Measurements from ENCODE around the gene ZNF345.

The ZNF345 gene

GRCh38 chr19:36850559-36851442 lies at the start of gene ZNF345:
ZNF345 (plus strand) TSS chr19:36850876; CDS start chr19:36876831, 25,955 bp downstream.
- H3K27me3 ChIP-seq (replicated peaks): no peaks in the 10 kb centered on the region
- H3K4me3 ChIP-seq (ENCODE audit: low read depth, low read length): peak within 1 kb of the TSS; percentile 99
- DNase-seq: peak; percentile 93
- peak within 1 kb of the TSS; percentile 63 for H3K27ac ChIP-seq
- TF ChIP-seq CTCF (IDR thresholded peaks at IDR 0.05; ENCODE audit: low read depth, low read length, missing control alignments): no peak
- in situ Hi-C loops (cut with HindIII; ENCODE audit: low pct_ligation_motif_present, low sequenced_read_pairs): no loop called here
- peaks cover 4% of the 10 kb centered on the region for H3K36me3 ChIP-seq (replicated peaks)

GRCh38 chr19:36805364-36805763 lies 45.3 kb upstream of the ZNF345 start:
- in situ Hi-C loops (cut with HindIII; ENCODE audit: low pct_ligation_motif_present, low sequenced_read_pairs): no loop called here
- DNase-seq: no peak
- Histone ChIP-seq H3K36me3 (replicated peaks) (peaks cover 4% of the 10 kb centered on the region), H3K4me3 (ENCODE audit: low read depth, low read length) (no peak overlapping the region), H3K27me3 (replicated peaks) (no peaks in the 10 kb centered on the region), H3K27ac (no peak overlapping the region)
- no peak for TF ChIP-seq CTCF (IDR thresholded peaks at IDR 0.05; ENCODE audit: low read depth, low read length, missing control alignments)

- H3K36me3 ChIP-seq (replicated peaks): peaks cover 4% of the 10 kb centered on the region
- no peak for TF ChIP-seq CTCF (IDR thresholded peaks at IDR 0.05; ENCODE audit: low read depth, low read length, missing control alignments)
- in situ Hi-C loops (cut with HindIII; ENCODE audit: low pct_ligation_motif_present, low sequenced_read_pairs): no loop called here
- no peak for DNase-seq
- H3K27ac ChIP-seq: no peak overlapping the region
- no peak overlapping the region for H3K4me3 ChIP-seq (ENCODE audit: low read depth, low read length)
- no peaks in the 10 kb centered on the region for H3K27me3 ChIP-seq (replicated peaks)
Observed at GRCh38 chr19:36807029-36807428, 43.6 kb upstream of the ZNF345 start.

- Histone ChIP-seq H3K4me3 (ENCODE audit: low read depth, low read length) (no peak overlapping the region), H3K27me3 (replicated peaks) (no peaks in the 10 kb centered on the region), H3K27ac (no peak overlapping the region), H3K36me3 (replicated peaks) (peaks cover 44% of the 10 kb centered on the region)
- in situ Hi-C loops (cut with HindIII; ENCODE audit: low pct_ligation_motif_present, low sequenced_read_pairs): no loop called here
- DNase-seq: no peak
- no peak for TF ChIP-seq CTCF (IDR thresholded peaks at IDR 0.05; ENCODE audit: low read depth, low read length, missing control alignments)
Observed at GRCh38 chr19:36819130-36819630, 31.5 kb upstream of the ZNF345 start.

GRCh38 chr19:36821758-36822157 lies 28.9 kb upstream of the ZNF345 start:
- DNase-seq: no peak
- TF ChIP-seq CTCF (IDR thresholded peaks at IDR 0.05; ENCODE audit: low read depth, low read length, missing control alignments): no peak
- Histone ChIP-seq H3K27me3 (replicated peaks) (no peaks in the 10 kb centered on the region), H3K27ac (no peak overlapping the region), H3K36me3 (replicated peaks) (peaks cover 57% of the 10 kb centered on the region), H3K4me3 (ENCODE audit: low read depth, low read length) (no peak overlapping the region)
- in situ Hi-C loops (cut with HindIII; ENCODE audit: low pct_ligation_motif_present, low sequenced_read_pairs): no loop called here

Measured in brain microvascular endothelial cell (primary cell).